ENCODE results near the gene BORA. TPM values are rescaled to one million over a fixed set of nuclear protein-coding genes. Genes with fewer than 3 reads are reported as not detected.

The BORA gene
- total and polyA plus RNA-seq, 2 experiments from 2014 or later, result 12.0 to 23.9 TPM

DNA sequence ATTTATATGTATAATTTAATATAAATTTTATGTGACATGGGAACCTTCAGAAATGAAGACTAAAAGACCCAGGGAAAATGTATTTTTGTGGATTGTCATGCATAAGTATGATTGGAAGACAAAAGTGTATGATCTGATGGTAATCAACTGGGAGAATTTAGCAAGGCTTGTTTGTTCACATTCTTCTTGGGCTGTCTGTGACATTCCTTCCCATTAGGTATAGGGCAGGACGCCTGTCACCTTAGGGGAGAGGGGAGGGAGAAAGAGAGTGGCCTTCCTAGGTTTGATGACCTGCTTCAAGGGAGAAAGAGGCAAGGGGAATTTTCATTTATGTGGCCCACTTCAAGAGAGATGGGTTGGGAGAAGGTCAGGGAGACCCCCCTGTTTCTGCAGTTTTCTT is 76.6 kb downstream of the BORA start (continued):
- TF ChIP-seq, protein P1, sequence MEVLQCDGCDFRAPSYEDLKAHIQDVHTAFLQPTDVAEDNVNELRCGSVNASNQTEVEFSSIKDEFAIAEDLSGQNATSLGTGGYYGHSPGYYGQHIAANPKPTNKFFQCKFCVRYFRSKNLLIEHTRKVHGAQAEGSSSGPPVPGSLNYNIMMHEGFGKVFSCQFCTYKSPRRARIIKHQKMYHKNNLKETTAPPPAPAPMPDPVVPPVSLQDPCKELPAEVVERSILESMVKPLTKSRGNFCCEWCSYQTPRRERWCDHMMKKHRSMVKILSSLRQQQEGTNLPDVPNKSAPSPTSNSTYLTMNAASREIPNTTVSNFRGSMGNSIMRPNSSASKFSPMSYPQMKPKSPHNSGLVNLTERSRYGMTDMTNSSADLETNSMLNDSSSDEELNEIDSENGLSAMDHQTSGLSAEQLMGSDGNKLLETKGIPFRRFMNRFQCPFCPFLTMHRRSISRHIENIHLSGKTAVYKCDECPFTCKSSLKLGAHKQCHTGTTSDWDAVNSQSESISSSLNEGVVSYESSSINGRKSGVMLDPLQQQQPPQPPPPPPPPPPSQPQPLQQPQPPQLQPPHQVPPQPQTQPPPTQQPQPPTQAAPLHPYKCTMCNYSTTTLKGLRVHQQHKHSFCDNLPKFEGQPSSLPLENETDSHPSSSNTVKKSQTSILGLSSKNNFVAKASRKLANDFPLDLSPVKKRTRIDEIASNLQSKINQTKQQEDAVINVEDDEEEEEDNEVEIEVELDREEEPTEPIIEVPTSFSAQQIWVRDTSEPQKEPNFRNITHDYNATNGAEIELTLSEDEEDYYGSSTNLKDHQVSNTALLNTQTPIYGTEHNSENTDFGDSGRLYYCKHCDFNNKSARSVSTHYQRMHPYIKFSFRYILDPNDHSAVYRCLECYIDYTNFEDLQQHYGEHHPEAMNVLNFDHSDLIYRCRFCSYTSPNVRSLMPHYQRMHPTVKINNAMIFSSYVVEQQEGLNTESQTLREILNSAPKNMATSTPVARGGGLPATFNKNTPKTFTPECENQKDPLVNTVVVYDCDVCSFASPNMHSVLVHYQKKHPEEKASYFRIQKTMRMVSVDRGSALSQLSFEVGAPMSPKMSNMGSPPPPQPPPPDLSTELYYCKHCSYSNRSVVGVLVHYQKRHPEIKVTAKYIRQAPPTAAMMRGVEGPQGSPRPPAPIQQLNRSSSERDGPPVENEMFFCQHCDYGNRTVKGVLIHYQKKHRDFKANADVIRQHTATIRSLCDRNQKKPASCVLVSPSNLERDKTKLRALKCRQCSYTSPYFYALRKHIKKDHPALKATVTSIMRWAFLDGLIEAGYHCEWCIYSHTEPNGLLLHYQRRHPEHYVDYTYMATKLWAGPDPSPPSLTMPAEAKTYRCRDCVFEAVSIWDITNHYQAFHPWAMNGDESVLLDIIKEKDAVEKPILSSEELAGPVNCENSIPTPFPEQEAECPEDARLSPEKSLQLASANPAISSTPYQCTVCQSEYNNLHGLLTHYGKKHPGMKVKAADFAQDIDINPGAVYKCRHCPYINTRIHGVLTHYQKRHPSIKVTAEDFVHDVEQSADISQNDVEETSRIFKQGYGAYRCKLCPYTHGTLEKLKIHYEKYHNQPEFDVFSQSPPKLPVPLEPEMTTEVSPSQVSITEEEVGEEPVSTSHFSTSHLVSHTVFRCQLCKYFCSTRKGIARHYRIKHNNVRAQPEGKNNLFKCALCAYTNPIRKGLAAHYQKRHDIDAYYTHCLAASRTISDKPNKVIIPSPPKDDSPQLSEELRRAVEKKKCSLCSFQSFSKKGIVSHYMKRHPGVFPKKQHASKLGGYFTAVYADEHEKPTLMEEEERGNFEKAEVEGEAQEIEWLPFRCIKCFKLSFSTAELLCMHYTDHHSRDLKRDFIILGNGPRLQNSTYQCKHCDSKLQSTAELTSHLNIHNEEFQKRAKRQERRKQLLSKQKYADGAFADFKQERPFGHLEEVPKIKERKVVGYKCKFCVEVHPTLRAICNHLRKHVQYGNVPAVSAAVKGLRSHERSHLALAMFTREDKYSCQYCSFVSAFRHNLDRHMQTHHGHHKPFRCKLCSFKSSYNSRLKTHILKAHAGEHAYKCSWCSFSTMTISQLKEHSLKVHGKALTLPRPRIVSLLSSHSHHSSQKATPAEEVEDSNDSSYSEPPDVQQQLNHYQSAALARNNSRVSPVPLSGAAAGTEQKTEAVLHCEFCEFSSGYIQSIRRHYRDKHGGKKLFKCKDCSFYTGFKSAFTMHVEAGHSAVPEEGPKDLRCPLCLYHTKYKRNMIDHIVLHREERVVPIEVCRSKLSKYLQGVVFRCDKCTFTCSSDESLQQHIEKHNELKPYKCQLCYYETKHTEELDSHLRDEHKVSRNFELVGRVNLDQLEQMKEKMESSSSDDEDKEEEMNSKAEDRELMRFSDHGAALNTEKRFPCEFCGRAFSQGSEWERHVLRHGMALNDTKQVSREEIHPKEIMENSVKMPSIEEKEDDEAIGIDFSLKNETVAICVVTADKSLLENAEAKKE (CRISPR knock-in tag; IDR thresholded peaks at IDR 0.05), result no peak
- no peak for TF ChIP-seq POLR2AphosphoS5 (IDR thresholded peaks at IDR 0.05; ENCODE audit: low read depth)
- TF ChIP-seq, protein P2, sequence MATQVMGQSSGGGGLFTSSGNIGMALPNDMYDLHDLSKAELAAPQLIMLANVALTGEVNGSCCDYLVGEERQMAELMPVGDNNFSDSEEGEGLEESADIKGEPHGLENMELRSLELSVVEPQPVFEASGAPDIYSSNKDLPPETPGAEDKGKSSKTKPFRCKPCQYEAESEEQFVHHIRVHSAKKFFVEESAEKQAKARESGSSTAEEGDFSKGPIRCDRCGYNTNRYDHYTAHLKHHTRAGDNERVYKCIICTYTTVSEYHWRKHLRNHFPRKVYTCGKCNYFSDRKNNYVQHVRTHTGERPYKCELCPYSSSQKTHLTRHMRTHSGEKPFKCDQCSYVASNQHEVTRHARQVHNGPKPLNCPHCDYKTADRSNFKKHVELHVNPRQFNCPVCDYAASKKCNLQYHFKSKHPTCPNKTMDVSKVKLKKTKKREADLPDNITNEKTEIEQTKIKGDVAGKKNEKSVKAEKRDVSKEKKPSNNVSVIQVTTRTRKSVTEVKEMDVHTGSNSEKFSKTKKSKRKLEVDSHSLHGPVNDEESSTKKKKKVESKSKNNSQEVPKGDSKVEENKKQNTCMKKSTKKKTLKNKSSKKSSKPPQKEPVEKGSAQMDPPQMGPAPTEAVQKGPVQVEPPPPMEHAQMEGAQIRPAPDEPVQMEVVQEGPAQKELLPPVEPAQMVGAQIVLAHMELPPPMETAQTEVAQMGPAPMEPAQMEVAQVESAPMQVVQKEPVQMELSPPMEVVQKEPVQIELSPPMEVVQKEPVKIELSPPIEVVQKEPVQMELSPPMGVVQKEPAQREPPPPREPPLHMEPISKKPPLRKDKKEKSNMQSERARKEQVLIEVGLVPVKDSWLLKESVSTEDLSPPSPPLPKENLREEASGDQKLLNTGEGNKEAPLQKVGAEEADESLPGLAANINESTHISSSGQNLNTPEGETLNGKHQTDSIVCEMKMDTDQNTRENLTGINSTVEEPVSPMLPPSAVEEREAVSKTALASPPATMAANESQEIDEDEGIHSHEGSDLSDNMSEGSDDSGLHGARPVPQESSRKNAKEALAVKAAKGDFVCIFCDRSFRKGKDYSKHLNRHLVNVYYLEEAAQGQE (IDR thresholded peaks at IDR 0.05; ENCODE audit: unreplicated experiment), result no peak

Small RNAs within 50 kb of the gene (small RNA-seq; reads per million reads assigned to genes)
- 0.10 reads per million for gene RNU6-80P (ENCODE audit: low replicate concordance)

Other genes starting within 250 kb of the BORA start
- 35.0 and 45.9 TPM in 2 replicates for gene MZT1, start 294 bp upstream of the BORA start, total RNA-seq (2014; rRNA removed; shearing (Covaris generic))
- 52.1 and 52.3 TPM in 2 replicates for gene MZT1, start 294 bp upstream of the BORA start, polyA plus RNA-seq (2016; fragmentation: Nextera tagmentation; extraction: Ambion mirVana)
- gene DIS3, start 54.0 kb downstream of the BORA start, total RNA-seq (2014; rRNA removed; shearing (Covaris generic)), result 43.4 and 45.1 TPM in 2 replicates
- 37.0 and 37.7 TPM in 2 replicates for gene DIS3, start 54.0 kb downstream of the BORA start, polyA plus RNA-seq (2016; fragmentation: Nextera tagmentation; extraction: Ambion mirVana)
- 15.6 and 22.6 TPM in 2 replicates for gene PIBF1, start 54.2 kb downstream of the BORA start, total RNA-seq (2014; rRNA removed; shearing (Covaris generic))
- 11.4 and 14.9 TPM in 2 replicates for gene PIBF1, start 54.2 kb downstream of the BORA start, polyA plus RNA-seq (2016; fragmentation: Nextera tagmentation; extraction: Ambion mirVana)